Bronchial epithelial cell (primary cell): Measurements from ENCODE around the gene MAFF. TPM values are rescaled to one million over a fixed set of nuclear protein-coding genes. Genes with fewer than 3 reads are reported as not detected.

Source experiments
- DNase-seq: peaks from one replicate; pipeline ENCODE4 v3.0.0-alpha.2; 2010; ENCODE audit warnings: low read depth
- FAIRE-seq: peaks from 2 replicates; lab custom pipeline; 2011; peaks lifted over from hg19 to GRCh38; lab: Jason Lieb, UNC
- H3K27me3 ChIP-seq: 2 replicates; pipeline ENCODE4 v1.5.1; 2011; ENCODE audit warnings: low read length; ENCODE audit not compliant: control insufficient read depth, insufficient read depth
- H3K36me3 ChIP-seq: 2 replicates; pipeline ENCODE4 v1.5.1; 2011; ENCODE audit warnings: low read length; ENCODE audit not compliant: control insufficient read depth, insufficient read depth
- H3K4me3 ChIP-seq: 2 replicates; pipeline ENCODE4 v1.5.1; 2011; ENCODE audit warnings: mild to moderate bottlenecking, low read depth, low read length, control low read depth
- total RNA-seq: library from RNA; depleted of rRNA; stranded (reverse); fragments of >200 nt; gene quantifications from 2 replicates; pipeline ENCODE4 v1.2.1, GENCODE V29; 2014
- TF ChIP-seq, protein P1 (sequence below): IDR thresholded peaks from 2 replicates; pipeline ENCODE4 v1.5.1; 2011; ENCODE audit warnings: mild to moderate bottlenecking, moderate library complexity, low read length, control low read depth, inconsistent platforms; ENCODE audit not compliant: insufficient read depth, severe bottlenecking

MAFF gene
- total RNA-seq, 1 donor from 2014 or later = 25.0 TPM

DNA sequence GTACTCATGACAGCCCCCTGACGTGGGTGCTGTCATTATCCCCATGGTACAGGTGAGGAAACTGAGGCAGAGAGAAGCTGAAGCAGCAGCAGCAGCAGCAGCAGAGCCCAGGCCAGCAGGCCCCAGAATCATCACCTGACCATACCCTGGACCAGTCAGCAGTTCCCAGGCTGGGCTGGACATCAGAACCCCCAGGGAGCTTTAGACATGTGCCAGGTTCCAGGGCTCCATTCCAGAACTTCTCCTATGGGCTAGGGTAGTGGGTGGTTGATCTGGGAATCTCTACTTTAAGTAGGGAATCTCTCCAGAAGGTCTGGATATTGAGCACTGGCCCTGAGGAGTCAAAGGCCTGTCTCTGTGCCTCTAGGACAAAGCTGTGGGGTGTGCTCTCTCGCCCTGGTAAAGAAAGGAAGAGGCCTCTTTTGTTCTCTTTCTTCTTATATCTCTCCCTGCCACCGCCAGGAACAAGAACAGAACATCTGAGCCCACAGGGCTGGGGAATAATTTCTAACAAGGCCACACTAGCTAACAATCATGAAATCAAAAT, 26.6 kb downstream of the MAFF start:
- TF ChIP-seq, protein P1, sequence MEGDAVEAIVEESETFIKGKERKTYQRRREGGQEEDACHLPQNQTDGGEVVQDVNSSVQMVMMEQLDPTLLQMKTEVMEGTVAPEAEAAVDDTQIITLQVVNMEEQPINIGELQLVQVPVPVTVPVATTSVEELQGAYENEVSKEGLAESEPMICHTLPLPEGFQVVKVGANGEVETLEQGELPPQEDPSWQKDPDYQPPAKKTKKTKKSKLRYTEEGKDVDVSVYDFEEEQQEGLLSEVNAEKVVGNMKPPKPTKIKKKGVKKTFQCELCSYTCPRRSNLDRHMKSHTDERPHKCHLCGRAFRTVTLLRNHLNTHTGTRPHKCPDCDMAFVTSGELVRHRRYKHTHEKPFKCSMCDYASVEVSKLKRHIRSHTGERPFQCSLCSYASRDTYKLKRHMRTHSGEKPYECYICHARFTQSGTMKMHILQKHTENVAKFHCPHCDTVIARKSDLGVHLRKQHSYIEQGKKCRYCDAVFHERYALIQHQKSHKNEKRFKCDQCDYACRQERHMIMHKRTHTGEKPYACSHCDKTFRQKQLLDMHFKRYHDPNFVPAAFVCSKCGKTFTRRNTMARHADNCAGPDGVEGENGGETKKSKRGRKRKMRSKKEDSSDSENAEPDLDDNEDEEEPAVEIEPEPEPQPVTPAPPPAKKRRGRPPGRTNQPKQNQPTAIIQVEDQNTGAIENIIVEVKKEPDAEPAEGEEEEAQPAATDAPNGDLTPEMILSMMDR = no peak
- FAIRE-seq (no peak), DNase-seq (no peak)
- Histone ChIP-seq H3K4me3 (no peak overlapping the region), H3K36me3 (peaks cover 30% of the 10 kb centered on the region), H3K27me3 (no peaks in the 10 kb centered on the region)

DNA sequence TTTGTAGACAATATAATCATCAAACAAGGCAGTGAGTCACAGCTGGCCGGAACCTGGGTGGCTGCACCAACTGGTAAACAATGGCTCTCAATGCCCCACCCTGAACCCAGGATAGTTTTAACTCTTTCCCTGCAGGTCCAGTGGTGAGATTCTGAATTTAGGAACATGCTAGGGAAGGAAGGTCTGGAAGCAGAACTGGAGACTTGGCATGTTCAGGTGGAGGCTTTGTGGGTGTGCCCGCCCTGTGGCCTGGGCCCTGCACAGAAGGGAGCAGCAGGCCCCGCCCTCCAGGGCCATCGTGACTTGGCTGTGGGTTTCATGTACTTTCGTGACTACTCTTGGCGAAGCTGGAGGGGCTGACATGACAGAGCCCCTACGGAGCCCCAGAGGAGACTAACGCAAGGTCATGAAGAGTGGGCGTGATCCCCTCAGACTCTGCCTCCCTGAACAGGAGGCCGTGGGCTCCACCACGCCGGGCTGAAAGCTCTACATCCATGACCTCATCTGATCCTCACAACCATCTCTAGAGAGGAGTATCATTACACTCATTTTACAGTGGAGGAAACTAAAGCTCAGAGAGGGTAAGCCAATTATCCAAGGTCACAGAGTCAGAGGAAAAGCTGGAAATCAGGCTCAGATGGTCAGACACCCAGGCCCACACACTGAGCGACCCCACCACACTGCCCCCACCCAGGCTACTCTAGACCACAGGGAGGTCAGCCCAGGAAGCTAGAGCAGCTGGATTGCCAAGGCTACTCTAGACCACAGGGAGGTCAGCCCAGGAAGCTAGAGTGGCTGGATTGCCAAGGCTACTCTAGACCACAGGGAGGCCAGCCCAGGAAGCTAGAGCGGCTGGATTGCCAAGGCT, 27.3 kb downstream of the MAFF start:
- peaks cover 30% of the 10 kb centered on the region for H3K36me3 ChIP-seq
- peak; percentile 7 for FAIRE-seq
- DNase-seq = peak; percentile 88

DNA sequence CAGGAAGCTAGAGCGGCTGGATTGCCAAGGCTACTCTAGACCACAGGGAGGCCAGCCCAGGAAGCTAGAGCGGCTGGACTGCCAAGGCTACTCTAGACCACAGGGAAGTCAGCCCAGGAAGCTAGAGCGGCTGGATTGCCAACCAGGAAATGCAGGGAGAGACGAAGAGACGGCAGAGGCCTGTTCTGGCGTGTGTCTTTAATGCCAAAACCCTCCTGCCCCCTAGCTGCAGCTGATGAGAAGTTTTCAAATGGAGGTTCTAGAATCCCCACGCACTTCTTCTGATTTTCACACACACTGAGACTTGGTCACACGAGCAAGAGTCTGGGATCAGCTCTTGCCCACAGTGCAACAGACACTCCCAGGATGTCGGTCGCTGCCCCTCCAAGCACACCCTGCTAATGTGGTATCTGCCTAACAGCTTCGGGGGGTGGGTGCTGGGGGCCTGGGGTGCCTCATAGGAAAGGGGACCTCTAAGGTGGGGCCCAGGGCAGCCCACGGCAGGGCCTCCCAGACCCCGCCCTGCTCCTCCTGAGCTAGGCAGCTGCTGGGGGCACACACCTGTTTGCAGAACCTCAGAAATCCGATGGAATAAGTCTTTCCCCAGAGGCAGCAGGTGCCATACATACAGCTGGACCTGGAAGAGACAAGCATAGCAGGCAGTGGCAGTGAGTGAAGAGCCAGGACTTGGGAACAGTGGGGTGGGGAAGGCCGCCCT, 28.5 kb downstream of the MAFF start:
- Histone ChIP-seq H3K4me3 (no peak overlapping the region), H3K36me3 (peaks cover 23% of the 10 kb centered on the region), H3K27me3 (no peaks in the 10 kb centered on the region)
- peak; percentile 78 for DNase-seq
- TF ChIP-seq, protein P1 = peak; percentile 85
- FAIRE-seq = no peak

More for the DNA sequence above, 27.3 kb downstream of the MAFF start:
- H3K4me3 ChIP-seq = no peak overlapping the region
- no peaks in the 10 kb centered on the region for H3K27me3 ChIP-seq
- TF ChIP-seq, protein P1 = no peak

DNA sequence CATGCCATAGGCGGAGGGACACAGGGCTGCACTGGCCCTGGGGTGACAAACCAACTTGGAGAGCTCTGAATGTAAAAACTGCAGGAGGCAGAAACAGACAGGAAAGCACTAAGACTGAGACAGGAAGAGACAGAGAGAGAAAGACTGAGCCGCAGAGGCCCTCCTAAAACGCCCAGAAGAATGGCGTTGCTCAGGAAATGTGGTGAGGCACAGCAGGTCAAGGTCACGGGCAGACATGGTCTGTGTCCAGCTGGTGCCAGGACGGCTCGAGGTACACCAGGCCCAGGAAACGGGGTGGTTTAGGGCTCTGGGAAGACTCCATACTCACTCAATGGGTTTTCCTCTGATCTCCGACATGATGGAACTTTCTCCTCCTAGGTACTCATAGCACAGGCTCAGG, 29.1 kb downstream of the MAFF start:
- TF ChIP-seq, protein P1 = no peak
- no peak overlapping the region for H3K4me3 ChIP-seq
- no peak for DNase-seq
- peaks cover 18% of the 10 kb centered on the region for H3K36me3 ChIP-seq
- FAIRE-seq = no peak
- H3K27me3 ChIP-seq = no peaks in the 10 kb centered on the region

DNA sequence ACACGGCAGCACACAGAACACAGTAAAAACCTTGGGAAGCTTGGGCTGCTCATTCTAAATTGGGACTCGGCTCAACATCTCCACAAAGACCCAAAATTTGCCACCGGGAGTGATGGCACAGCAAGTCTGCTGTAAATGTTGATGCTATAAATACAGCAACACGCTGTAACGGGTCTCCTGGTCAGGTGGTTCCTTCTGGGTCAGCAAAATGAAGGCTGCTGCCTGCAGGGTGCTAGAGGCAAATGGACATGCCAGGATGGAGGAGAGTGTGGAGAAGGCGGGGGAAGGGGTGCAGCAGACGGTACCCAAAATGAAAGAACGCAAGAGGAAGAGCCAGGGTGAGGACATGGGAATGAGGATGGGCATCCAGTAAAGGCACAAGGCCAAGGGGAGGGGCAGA, 30.4 kb downstream of the MAFF start:
- no peak overlapping the region for H3K4me3 ChIP-seq
- TF ChIP-seq, protein P1 = no peak
- DNase-seq = no peak
- no peak for FAIRE-seq
- H3K36me3 ChIP-seq = peaks cover 12% of the 10 kb centered on the region
- no peaks in the 10 kb centered on the region for H3K27me3 ChIP-seq
